GM19324 (cell line): ENCODE data around the gene RIIAD1.
"Not testable (repeated sequence)": the region's sequence is repeated elsewhere in the genome, so short reads cannot be mapped to it uniquely, and the experiment has no call there.

Source experiments
- ATAC-seq: cut with Tn5 transposase; IDR thresholded peaks from one replicate; pipeline ENCODE4 v1.9.1; 2021; ENCODE audit warnings: mild to moderate bottlenecking, moderate library complexity; ENCODE audit not compliant: unreplicated experiment, low FRiP score

RIIAD1 gene

DNA sequence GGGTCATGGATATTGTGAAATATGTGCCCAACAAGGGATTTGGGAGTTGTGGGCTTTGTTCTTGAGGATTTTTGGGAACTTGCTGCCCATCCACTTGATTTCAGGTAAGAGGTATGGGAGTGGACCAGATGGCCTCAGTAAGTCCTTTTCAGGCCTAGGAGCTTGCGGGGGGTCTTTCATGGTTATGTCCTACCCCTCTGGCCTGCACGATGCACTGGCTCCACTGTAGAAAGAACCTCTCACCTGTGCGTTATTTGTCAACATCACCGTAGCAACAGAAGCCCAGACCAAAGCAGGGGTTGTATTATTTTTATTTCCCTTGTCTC, 8.6 kb downstream of the RIIAD1 start:
- no peak for ATAC-seq

DNA sequence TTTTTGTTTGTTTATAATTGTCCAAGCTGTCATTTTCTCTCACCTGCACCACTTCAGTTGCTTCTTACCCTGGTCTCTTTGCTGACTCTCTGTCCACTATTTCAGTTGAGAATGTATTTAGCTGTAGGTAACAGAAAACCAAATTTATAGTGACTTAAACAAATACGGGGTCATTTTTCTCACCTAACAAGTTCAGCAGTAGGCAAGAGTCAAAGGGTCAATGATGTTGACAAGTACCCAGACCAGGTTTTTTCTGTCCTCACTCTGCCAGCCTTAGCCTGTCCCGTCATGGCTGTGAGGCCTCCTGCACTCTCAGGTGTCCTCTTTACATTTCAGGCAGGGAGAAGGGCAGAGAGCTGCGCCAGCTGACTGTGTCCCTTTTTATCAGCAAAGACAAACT, 11.8 kb downstream of the RIIAD1 start:
- ATAC-seq: no peak

DNA sequence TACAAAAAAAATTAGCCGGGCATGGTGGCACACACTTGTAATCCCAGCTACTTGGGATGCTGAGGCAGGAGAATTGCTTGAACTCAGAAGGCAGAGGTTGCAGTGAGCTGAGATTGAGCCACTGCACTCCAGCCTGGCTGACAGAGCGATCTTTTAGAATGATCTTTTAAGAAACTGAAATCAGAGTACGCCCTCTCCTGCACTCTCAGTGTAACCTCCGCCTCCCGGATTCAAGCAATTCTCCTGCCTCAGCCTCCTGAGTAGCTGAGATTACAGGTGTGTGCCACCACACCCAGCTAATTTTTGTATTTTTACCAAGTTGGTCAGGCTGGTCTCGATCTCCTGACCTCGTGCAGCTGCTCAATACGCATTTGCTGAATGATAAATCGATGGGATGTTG, 12.7 kb downstream of the RIIAD1 start:
- not testable (repeated sequence) for ATAC-seq

DNA sequence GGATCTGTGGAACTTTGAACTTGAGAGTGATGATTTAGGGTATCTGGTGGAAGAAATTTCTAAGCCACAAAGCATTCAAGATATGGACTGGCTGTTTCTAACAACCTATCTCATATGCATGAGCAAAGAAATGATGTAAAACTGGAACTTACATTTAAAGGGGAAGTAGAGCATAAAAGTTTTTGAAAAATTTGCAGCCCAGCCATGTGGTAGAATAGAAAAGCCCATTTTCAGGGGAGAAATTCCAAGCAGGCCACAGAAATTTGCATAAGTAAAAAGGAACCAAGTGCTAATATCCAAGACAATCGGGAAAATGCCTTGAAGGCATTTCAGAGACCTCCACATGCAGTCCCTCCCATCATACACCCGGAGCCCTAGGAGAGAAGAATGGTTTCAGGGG, 15.7 kb downstream of the RIIAD1 start:
- no peak for ATAC-seq

DNA sequence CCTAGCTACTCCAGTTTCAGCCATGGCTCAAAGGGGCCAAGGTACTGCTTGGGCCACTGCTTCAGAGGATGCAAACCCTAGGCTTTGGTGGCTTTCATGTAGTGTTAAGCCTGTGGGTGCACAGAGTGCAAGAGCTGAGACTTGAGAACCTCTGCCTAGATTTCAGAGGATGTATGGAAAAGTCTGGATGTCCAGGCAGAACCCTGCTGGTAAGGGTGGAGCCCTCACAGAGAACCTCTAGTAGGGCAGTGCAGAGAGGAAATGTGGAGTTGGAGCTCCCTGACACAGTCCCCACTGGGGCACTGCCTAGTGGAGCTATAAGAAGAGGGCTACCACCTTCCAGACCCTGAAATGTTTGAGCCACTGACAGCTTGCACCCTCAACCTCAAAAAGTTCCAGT, 16.2 kb downstream of the RIIAD1 start:
- no peak for ATAC-seq

DNA sequence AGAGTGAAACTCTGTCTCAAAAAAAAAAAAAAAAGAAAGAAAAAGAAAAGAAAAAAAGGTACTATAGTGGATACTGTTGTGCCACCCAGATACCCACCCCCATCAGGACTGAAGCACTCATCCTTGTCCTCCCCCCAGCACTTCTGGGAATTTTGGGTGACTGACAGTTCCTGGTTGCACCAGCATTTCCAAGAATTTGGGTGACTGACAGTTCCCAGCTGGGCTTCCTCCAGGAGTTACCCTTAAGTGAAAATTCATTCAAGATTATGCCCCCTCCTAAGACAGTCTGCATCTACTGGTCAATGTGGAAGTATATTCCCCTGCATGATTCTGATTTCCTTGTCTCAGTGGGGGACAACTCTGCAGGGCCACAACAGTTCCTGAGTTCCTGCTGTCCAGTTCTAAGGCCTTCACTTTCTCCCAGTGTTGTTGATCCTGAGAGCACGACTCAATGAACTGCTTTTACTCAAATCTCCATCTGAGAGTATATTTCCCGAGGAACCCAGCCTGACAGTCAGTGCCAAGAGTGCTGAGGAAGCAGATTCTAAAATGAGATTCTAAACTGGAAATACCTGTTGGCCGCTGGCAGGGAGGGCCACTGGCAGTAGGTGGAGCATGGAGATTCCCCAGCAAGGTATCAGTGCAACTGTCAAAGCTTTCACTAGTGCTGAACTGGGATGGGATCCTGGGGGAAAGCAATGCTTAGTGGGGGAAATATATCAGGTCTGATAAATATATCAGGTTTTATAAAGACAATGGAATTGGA, 18.5 kb downstream of the RIIAD1 start:
- no peak for ATAC-seq

DNA sequence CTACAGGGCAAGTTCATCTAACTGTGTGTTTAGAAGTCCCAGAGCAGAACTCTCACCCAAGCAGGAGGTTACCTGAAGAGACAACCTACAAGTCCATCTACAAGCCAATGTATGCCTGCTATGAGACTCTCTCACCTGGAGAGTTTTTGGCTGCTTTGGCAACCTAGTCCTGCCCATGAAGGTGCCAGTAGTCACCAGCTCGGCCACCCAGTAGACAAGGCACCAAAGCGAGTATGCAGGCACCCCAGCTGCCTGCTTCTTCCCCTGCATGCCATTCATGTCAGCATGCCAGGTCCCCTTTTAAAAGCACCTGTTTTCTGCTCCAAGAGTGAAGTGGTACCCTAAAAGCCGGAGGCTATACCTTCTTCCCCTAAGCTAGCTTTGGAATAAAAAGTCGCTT, 20.2 kb downstream of the RIIAD1 start:
- no peak for ATAC-seq

DNA sequence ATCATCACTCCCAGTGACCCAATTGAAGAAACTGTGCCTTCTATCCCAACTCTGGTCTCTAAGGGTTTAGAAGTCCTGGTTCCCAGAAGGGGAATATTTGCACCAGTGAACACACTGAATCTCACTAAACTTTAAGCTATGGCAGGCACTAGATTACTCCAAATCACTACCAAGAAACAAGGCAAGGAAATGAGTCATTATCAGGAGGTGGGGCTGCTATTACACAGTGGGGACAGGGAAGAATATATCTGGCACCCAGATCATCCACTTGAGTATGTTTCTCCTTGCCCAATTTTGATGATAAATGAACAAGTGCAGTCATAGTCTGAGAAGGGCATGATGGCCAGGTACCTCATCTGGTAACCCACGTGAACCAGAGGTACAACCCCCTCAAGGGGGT, 35.0 kb downstream of the RIIAD1 start:
- ATAC-seq: no peak

DNA sequence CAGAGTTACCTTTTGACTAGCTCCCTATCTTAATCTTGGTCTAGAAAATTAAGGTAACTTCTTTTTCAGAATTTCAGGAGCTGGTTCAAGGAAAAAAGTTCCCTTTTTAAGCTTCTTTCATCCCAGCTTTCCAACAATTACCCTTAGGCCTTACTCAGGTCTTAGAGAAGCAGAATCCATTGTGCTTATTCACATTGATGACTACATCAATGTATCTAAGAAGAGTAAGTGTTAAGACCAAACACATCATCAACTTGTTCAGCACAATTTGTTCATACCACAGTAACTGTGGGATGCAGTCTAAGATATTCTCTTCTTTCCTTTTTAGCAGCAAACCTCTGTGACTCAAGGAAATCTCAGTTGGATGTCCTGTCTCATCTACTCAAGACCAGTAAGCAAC, 37.9 kb downstream of the RIIAD1 start:
- no peak for ATAC-seq

DNA sequence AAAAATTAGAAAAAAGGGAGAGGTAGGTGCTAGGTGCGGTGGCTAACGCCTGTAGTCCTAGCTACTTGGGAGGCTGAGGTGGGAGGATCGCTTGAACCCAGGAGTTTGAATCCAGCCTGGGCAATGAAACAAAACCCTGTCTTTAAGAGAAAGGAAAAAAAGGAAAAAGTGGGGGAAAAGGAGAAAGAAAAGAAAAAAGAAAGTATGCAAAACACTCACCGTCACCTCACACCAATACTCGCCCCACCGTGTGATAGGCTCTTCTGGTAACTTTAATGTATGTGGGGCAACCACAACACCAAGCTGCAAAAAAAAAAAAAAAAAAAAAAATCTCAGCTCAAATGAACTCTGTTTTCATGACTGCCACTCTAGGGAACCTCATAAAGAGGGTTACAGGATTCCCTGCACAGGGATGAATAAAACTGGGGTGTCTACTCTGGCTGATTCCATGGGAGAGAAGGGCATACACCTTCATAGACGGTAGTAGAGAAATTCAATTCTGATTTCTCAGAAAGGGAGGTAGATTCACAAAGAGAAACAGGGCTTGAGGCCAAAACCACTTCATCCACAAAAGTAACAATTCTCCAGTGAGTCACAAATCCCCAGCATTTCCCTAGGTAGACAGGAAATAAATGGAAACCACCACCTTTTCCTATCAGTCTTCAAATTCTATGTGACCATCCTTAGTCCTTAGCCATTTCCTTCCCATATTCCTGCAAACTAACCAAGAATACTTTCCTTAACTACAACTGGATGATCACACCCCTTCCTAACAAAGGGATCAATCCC, 39.5 kb downstream of the RIIAD1 start:
- no peak for ATAC-seq

DNA sequence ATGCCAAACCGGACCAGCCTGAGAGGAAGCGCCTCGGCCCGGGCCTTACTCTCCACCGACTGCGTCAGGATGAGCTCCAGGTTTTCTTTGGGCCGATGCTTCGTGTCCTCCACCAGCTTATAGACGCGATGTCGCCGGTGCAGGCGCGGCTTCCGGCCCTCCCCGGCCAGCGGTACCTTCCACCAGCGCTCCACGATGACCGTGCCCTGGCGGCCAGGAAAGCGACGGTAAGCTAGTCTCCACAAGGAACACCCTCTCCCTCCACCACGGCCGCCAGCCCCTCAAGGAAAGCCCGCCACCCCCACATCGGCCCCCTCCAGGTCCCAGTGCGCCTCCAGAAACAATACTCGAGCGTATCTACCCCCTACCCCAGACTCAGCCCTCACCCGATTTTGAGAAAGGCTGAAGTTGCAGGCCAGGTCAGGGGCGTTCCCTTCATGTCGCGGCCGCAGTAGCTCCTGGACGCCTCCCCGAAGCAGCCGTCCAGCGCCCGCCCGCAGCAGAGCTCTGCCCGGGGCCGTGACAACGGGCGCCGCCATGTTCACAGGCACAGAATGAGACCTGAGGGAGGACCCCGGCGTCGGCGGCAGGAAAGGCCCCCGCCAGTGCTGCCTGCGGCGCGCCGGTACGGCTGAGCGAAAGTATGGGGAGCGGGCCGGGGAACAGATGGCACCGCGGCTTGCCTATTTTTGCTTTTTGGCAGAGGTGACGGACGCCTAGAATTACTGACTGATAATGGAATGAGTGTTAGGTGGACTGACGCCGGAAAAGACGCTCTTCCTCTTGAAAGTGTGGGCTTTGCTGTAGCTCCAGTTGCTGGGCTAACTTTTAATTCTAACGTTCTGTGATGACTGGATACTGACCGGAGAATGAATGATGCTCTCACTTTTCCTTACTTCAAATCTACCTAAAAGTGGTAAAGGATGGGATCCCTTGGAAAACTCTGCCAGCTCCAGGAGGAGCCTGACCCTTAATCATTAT, 41.9 kb downstream of the RIIAD1 start, which contains the start of gene MRPL9:
Gene MRPL9 (minus strand): TSS at position 556 of the 981 bp plus-strand sequence. CDS start 17 bp downstream, at position 539.
- peak; percentile 84 for ATAC-seq

DNA sequence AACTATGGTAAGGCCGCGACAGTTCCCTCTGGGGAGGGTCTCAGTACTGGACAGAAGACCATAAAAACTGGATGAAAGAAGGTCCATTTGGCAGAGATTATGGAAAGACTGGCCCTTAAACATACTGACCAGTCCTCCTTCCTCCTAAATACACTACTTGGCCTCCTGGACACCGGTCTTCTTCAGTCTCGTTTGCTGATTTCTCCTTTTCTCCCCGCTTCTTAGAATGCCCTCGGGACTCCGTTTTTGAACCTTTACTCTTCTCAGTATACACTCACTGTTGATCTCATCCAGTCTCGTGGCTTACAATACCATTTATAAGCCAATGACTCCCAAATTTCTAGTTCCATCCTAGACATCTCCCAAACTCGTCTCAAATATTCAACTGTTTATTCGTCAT, 42.7 kb downstream of the RIIAD1 start:
- ATAC-seq: no peak

DNA sequence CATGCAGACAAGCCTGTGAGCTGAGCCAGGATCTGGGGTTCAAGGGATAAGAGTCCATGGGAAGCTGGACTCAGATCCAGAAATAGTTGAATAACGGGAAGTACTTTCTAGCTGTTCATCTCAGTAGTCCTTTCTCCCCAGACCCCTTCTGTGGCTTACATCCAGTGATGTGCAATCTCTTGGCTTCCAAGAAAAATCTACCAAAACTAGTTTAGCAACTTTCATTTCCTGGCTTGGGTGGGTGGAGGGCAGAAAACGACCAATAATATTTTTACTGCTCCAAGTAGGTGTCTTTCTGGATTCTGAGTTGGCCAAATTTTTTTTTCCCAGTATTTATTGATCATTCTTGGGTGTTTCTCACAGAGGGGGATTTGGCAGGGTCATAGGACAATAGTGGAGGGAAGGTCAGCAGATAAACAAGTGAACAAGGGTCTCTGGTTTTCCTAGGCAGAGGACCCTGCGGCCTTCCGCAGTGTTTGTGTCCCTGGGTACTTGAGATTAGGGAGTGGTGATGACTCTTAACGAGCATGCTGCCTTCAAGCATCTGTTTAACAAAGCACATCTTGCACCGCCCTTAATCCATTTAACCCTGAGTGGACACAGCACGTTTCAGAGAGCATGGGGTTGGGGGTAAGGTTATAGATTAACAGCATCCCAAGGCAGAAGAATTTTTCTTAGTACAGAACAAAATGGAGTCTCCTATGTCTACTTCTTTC, 47.2 kb downstream of the RIIAD1 start:
- ATAC-seq: not testable (repeated sequence)

DNA sequence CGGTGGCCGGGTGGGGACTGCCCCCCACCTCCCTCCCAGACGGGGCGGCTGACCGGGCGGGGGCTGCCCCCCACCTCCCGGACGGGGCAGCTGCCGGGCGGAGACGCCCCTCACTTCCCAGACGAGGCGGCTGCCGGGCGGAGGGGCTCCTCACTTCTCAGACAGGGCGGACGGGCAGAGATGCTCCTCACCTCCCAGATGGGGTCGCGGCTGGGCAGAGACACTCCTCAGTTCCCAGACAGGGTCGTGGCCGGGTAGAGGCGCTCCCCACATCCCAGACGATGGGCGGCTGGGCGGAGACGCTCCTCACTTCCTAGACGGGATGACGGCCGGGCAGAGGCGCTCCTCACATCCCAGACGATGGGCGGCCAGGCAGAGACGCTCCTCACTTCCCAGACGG, 47.9 kb downstream of the RIIAD1 start:
- not testable (repeated sequence) for ATAC-seq

DNA sequence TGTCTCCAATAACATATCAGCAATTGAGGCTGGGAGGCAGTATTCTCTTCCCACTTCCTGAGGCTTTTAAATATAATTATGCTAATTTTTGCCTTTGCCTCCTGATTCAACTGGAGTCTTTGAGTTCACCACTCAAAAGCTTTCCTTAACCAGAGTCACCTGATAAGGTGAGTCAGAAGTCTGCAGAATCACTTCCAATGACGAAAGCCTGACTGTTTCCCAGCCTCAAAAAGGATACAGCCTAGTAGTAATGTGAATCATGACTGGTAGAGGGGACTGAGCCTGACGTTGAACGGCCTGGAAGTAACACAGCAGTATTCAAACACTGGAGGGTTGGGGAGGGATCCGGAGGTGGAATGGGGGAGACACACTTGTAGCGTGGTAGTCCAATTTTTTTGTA, 52.4 kb downstream of the RIIAD1 start:
- no peak for ATAC-seq

DNA sequence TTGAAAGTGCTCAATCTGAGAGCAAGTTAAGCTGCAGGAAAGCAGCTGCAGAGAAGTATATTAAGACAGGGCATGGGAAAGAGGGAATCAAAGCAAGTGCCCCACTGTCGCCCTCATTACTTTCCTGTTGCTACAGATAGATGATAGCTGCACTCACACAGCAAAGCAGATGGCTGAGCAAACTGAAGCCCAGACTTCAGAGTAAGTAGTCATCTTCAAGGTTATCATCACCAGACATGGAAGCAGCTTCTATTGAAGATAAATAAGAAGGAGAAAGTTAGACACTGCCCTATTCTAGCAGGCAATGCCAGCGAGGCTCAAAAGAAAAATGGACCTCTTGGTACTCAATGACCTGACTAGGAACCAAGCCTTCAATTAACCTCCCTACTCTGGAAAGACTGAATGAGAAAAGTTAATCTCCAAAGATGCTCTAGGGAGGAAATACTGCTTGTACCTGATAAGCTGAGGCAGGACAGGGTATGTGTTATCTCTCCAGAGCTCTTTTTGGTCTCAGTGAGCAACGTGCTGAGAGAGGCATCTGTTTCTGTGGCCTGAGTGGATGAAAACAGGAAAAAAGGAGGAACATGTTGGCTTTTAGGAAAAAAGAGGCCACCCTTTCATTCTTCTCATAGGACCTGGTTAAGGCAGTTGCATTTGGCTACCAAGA, 53.1 kb downstream of the RIIAD1 start:
- no peak for ATAC-seq

DNA sequence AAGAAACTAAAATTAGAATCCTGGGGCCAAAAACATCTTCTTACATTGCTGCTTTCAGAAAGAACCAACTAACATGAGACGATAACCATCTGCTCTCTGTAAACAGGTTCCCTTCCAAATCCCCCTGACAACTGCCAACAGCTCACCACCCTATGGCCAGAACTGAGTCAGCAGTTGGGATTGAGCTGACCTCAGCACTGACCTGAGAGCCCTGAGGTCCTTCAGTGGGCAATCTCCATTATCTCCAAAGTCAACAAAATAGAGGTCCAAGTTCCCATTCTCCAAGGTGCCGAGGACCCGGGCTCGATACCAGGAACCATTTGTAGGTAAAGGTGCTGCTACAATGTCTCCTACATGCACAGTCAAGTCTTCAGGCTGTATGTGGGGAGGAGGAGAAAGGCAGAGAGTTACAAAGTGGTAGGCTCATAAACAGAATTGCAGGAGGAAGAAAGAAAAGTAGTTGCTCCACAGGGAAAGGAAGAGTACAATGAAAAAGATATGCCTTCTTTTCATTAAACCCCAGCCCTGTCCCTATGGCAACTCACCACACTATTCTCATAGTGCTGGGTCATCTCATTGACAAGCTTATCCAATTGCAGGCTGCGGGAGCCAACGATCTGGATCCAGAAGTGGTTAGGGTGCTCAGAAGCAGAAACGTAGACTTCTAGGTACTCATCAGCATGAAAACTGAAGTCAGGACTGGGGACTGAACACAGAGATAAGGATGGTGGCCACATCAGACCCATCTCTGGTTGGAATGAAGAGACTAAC, 54.8 kb downstream of the RIIAD1 start:
- ATAC-seq: no peak

DNA sequence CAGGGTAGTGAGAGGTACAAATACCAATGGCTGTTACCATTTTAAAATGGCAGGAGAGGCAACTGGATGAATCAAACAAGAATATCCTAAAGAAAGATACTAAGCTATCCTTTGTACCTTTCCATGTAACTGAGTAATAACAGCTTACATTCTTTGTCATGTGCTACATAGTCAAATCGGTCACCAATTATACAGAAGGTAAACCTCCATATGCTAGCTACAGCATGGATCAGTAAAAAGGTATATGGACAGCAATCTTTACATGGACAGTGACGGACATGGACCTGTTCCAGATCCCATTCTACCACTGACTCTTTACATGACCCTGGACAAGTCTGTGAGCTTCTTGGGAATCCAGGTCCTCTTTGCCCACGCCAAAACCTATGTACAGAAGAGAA, 55.3 kb downstream of the RIIAD1 start:
- no peak for ATAC-seq

DNA sequence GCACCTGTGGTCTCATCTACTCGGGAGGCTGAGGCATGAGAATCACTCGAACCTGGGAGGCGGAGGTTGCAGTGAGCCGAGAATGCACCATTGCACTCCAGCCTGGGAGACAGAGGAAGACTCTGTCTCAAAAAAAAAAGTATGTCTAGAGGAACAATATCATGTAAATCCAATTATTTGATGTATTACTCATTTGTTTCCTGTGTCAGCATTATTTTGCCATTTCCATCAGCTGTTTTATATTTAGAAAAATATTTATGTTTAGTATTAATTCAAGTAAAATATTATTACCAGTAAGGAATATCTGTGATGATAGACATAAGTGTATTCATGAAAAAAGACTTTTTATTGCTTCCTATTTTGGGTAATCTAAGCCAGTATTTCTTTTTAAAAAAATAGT, 56.0 kb downstream of the RIIAD1 start:
- no peak for ATAC-seq
